Natural killer cell (primary cell): Measurements from ENCODE around the gene SLC25A38. TPM values are rescaled to one million over a fixed set of nuclear protein-coding genes. Genes with fewer than 3 reads are reported as not detected.
"Not testable (repeated sequence)": the region's sequence is repeated elsewhere in the genome, so short reads cannot be mapped to it uniquely, and the experiment has no call there.

Experiments used
- ATAC-seq, 3 donors: fragments of 150-1000 bp in 2 of 3; fragments of 200-7000 bp in 1 of 3; cut with Tn5 transposase; 1 replicate in 1 of 3; 2 replicates in 2 of 3; pipeline ENCODE4 v1.10.0; 2021; ENCODE audit warnings: mild to moderate bottlenecking in 2 of 3, moderate library complexity in 2 of 3
- DNase-seq, 2 donors: peaks; one replicate each; pipeline versions ENCODE4 v3.0.0 to v3.0.0-alpha.2; 2013 to 2021; ENCODE audit warnings: mixed read lengths in 1 of 2
- H3K27ac ChIP-seq: one replicate; pipeline ENCODE4 v1.5.1; 2013; ENCODE audit warnings: mild to moderate bottlenecking, low read length
- H3K27me3 ChIP-seq: one replicate; pipeline ENCODE4 v1.6.1; 2013; ENCODE audit warnings: low read length; ENCODE audit not compliant: control insufficient read depth, insufficient read depth
- H3K36me3 ChIP-seq: one replicate; pipeline ENCODE4 v1.6.1; 2013; ENCODE audit warnings: low read length; ENCODE audit not compliant: control insufficient read depth, insufficient read depth
- H3K4me1 ChIP-seq: one replicate; pipeline ENCODE4 v1.6.1; 2013; ENCODE audit warnings: low read length; ENCODE audit not compliant: control insufficient read depth, insufficient read depth
- H3K4me3 ChIP-seq: one replicate; pipeline ENCODE4 v1.5.1; 2013; ENCODE audit warnings: low read length
- H3K9me3 ChIP-seq: one replicate; pipeline ENCODE4 v1.6.1; 2013; ENCODE audit warnings: low read length; ENCODE audit not compliant: control insufficient read depth, insufficient read depth
- H3K27ac Mint-ChIP-seq, 2 donors: one replicate each; pipeline ENCODE4 v1.8.0; 2022; ENCODE audit warnings: mild to moderate bottlenecking in 2 of 2, mixed read lengths in 2 of 2, moderate library complexity in 1 of 2
- H3K27me3 Mint-ChIP-seq, 2 donors: one replicate each; pipeline ENCODE4 v1.8.0; 2022; ENCODE audit warnings: low read depth in 2 of 2, mixed read lengths in 2 of 2
- H3K36me3 Mint-ChIP-seq: one replicate; pipeline ENCODE4 v1.8.0; 2022; ENCODE audit warnings: mixed read lengths
- H3K4me1 Mint-ChIP-seq, 2 donors: one replicate each; pipeline ENCODE4 v1.8.0; 2022; ENCODE audit warnings: mixed read lengths in 2 of 2
- H3K4me3 Mint-ChIP-seq: one replicate; pipeline ENCODE4 v1.8.0; 2022; ENCODE audit warnings: mild to moderate bottlenecking, moderate library complexity, mixed read lengths
- H3K9me3 Mint-ChIP-seq, 2 donors: one replicate each; pipeline ENCODE4 v1.8.0; 2022; ENCODE audit warnings: mixed read lengths in 2 of 2
- WGBS: methylation state at CpG from one replicate; pipeline ENCODE4 v1.1.7; 2013; ENCODE audit warnings: missing lambda C conversion rate; ENCODE audit not compliant: insufficient coverage; 5-methylcytosine and 5-hydroxymethylcytosine counted together
- intact Hi-C: fragments of 100-400 bp; cut with micrococcal nuclease; formaldehyde crosslinking; loops from one replicate; pipeline ENCODE4 v1.14.2; 2022
- total RNA-seq, 4 donors: library from RNA; stranded (reverse); fragments of 120-200 nt in 1 of 4; gene quantifications; one replicate each; pipeline versions ENCODE4 v1.2.3 to v1.2.4, GENCODE V29; 2013 to 2022
- TF ChIP-seq, protein P1 (sequence below): fragments of 200-600 bp; IDR thresholded peaks from one replicate; pipeline ENCODE4 v1.8.0; 2022; ENCODE audit warnings: antibody characterized with exemption

Gene SLC25A38
- total RNA-seq, 3 donors from 2014 or later (not counting 1 experiment from before 2014, with no cell fraction given) = 40.0 to 44.7 (median 41.7) TPM

DNA sequence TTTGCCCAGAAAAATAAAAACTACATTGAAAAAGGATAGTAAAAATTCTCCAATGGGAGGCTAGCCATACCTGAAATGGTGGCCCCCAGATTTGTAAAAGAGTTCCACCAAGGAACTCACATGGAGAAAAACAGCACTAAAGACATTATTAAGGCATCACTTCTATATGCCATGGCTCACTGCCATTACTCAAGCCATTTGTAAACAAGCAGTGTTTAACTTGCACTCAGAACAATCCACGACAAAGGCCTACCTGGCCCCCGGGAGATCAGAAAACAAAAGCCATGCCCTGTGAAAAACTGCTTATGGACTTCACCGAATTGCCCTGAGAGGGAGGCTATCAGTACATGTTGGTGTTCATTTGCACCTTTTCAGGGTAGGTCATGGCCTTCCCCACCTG, 34.1 kb upstream of the SLC25A38 start:
- TF ChIP-seq, protein P1, sequence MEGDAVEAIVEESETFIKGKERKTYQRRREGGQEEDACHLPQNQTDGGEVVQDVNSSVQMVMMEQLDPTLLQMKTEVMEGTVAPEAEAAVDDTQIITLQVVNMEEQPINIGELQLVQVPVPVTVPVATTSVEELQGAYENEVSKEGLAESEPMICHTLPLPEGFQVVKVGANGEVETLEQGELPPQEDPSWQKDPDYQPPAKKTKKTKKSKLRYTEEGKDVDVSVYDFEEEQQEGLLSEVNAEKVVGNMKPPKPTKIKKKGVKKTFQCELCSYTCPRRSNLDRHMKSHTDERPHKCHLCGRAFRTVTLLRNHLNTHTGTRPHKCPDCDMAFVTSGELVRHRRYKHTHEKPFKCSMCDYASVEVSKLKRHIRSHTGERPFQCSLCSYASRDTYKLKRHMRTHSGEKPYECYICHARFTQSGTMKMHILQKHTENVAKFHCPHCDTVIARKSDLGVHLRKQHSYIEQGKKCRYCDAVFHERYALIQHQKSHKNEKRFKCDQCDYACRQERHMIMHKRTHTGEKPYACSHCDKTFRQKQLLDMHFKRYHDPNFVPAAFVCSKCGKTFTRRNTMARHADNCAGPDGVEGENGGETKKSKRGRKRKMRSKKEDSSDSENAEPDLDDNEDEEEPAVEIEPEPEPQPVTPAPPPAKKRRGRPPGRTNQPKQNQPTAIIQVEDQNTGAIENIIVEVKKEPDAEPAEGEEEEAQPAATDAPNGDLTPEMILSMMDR = no peak
- intact Hi-C loops = no loop called here
- H3K4me3 Mint-ChIP-seq = no peak overlapping the region
- H3K9me3 Mint-ChIP-seq = no peaks in the 10 kb centered on the region
- no peak overlapping the region for H3K4me3 ChIP-seq
- peaks cover 18 to 21% of the 10 kb centered on the region in 2 donors for H3K4me1 Mint-ChIP-seq
- no peaks in the 10 kb centered on the region for H3K36me3 ChIP-seq
- H3K9me3 ChIP-seq = no peaks in the 10 kb centered on the region
- WGBS = 73% methylated on average over 3 of the region's 3 CpGs
- H3K27ac ChIP-seq = no peak overlapping the region
- H3K27ac Mint-ChIP-seq = no peak overlapping the region
- no peaks in the 10 kb centered on the region for H3K27me3 Mint-ChIP-seq
- no peaks in the 10 kb centered on the region for H3K36me3 Mint-ChIP-seq
- ATAC-seq (no peak), DNase-seq (no peak)
- H3K4me1 ChIP-seq = peaks cover 13% of the 10 kb centered on the region
- H3K27me3 ChIP-seq = no peaks in the 10 kb centered on the region

DNA sequence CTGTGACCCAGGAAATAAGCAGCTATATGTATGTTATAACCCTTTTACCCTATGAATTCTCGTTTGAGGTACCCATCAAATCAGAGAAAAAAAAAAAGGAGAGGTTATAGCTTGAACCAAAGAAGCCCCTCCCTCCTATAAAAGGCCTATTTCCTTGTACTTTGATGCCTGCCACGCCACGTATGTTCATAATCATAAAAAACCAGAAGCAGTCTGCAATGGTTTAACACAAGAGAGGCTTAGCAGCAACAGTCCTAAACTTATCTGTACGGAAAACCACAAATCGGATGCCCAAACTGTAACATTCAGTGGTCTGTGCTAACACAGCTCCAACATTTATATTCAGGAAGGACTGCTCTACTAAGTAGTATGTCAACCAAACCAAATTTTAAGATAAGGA, 32.5 kb upstream of the SLC25A38 start:
- TF ChIP-seq, protein P1 = no peak
- H3K27ac Mint-ChIP-seq = peak overlapping the region; percentile 76 to 77
- 37% methylated on average over 5 of the region's 5 CpGs for WGBS
- peak overlapping the region; percentile 47 for H3K4me3 Mint-ChIP-seq
- H3K27me3 Mint-ChIP-seq = peaks cover 0 to 3% of the 10 kb centered on the region in 2 donors
- no peaks in the 10 kb centered on the region for H3K36me3 ChIP-seq
- ATAC-seq = peak in 2 of 3 donors; percentile 48 to 63
- no peaks in the 10 kb centered on the region for H3K36me3 Mint-ChIP-seq
- peaks cover 18 to 26% of the 10 kb centered on the region in 2 donors for H3K4me1 Mint-ChIP-seq
- H3K9me3 ChIP-seq = no peaks in the 10 kb centered on the region
- no peak overlapping the region for H3K27ac ChIP-seq
- H3K9me3 Mint-ChIP-seq = no peaks in the 10 kb centered on the region
- no peak overlapping the region for H3K4me3 ChIP-seq
- H3K27me3 ChIP-seq = no peaks in the 10 kb centered on the region
- no peak for DNase-seq
- intact Hi-C loops = no loop called here
- H3K4me1 ChIP-seq = peaks cover 13% of the 10 kb centered on the region

DNA sequence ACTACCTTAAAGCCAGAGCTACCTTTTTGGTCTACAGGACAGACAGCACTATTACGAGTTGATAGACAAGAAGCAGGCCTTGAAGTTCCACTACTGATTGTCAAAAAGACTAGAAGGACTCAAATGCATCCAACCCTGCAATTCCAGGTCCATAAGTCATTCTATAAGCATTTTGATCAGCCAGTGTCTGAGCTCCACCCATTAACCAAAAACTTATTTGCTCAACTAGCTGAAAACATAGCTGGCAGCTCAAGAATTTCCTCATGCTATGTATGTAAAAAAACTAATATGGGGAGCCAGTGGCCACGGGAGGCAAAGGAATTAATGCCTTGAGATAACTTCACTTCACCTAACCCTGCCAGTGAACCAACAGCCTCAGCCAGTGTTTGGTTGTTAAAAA, 32.0 kb upstream of the SLC25A38 start:
- H3K27me3 Mint-ChIP-seq, ATAC-seq, DNase-seq, H3K27me3 ChIP-seq, H3K4me3 ChIP-seq, intact Hi-C loops, H3K36me3 ChIP-seq, H3K9me3 ChIP-seq, H3K27ac ChIP-seq, H3K9me3 Mint-ChIP-seq, H3K36me3 Mint-ChIP-seq: not testable (repeated sequence)
- Mint-ChIP-seq H3K4me3 (peak overlapping the region; percentile 9), H3K27ac (peak overlapping the region; percentile 76 to 77), H3K4me1 (peaks cover 18 to 26% of the 10 kb centered on the region in 2 donors)
- 51% methylated on average over 2 of the region's 2 CpGs for WGBS
- H3K4me1 ChIP-seq = peaks cover 13% of the 10 kb centered on the region

DNA sequence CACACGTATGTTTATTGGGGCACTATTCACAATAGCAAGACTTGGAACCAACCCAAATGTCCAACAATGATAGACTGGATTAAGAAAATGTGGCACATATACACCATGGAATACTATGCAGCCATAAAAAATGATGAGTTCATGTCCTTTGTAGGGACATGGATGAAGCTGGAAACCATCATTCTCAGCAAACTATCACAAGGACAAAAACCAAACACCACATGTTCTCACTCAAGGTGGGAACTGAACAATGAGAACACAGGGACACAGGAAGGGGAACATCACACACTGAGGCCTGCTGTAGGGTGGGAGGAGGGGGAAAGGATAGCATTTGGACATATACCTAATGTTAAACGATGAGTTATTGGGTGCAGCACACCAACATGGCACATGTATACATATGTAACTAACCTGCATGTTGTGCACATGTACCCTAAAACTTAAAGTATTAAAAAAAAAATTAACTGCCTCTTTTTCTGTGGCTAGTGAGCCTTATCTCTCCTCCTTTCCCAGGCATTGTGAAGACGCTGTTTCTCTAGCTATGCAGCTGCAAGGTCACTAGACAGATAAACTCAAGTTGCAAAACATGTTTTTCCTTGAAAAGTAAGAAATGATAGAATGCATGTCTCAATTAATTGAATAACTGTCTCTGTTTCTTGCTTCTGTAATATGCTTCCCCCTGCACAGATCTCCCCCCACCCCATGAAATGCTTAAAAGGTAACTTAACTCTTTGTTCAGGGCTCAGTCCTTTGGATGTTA, 29.8 kb upstream of the SLC25A38 start:
- peaks cover 30 to 39% of the 10 kb centered on the region in 2 donors for H3K4me1 Mint-ChIP-seq
- H3K4me3 Mint-ChIP-seq, H3K9me3 ChIP-seq, H3K27ac ChIP-seq, ATAC-seq, intact Hi-C loops, H3K9me3 Mint-ChIP-seq, H3K27me3 Mint-ChIP-seq, H3K27me3 ChIP-seq, H3K36me3 Mint-ChIP-seq, DNase-seq, H3K27ac Mint-ChIP-seq, H3K36me3 ChIP-seq, H3K4me3 ChIP-seq: not testable (repeated sequence)
- peaks cover 19% of the 10 kb centered on the region for H3K4me1 ChIP-seq
- 83% methylated on average over 2 of the region's 3 CpGs for WGBS
